ENCODE results near the gene ZFP1.

The ZFP1 gene

GRCh38 chr16:75160386-75160785 lies 12.1 kb downstream of the ZFP1 start:
- TF ChIP-seq TCF4 (CRISPR knock-in tag; IDR thresholded peaks at IDR 0.05; ENCODE audit: borderline replicate concordance) (no peak), ZNF565 (CRISPR knock-in tag; conservative IDR thresholded peaks at IDR 0.05; ENCODE audit: low read depth) (no peak), BACH2 (CRISPR knock-in tag; IDR thresholded peaks at IDR 0.05; ENCODE audit: borderline replicate concordance) (no peak)
- ATAC-seq: no peak

- TF ChIP-seq TOX (CRISPR knock-in tag; IDR thresholded peaks at IDR 0.05; ENCODE audit: borderline replicate concordance) (no peak), SNAI2 (CRISPR knock-in tag; IDR thresholded peaks at IDR 0.05) (no peak), ARNTL (CRISPR knock-in tag; IDR thresholded peaks at IDR 0.05; ENCODE audit: borderline replicate concordance, low read depth) (no peak), GLIS3 (CRISPR knock-in tag; IDR thresholded peaks at IDR 0.05) (no peak), ISL1 (CRISPR knock-in tag; IDR thresholded peaks at IDR 0.05) (no peak), ZFP3 (CRISPR knock-in tag; IDR thresholded peaks at IDR 0.05) (no peak), ZNF8 (CRISPR knock-in tag; IDR thresholded peaks at IDR 0.05) (no peak), CREB5 (CRISPR knock-in tag; IDR thresholded peaks at IDR 0.05; ENCODE audit: low read depth) (no peak), ZNF70 (CRISPR knock-in tag; IDR thresholded peaks at IDR 0.05) (no peak), ZFP30 (CRISPR knock-in tag; IDR thresholded peaks at IDR 0.05) (no peak), ZC3H10 (CRISPR knock-in tag; IDR thresholded peaks at IDR 0.05) (no peak)
- ATAC-seq: no peak
Observed at GRCh38 chr16:75169899-75170405, 21.6 kb downstream of the ZFP1 start.

GRCh38 chr16:75172578-75172977 lies 24.3 kb downstream of the ZFP1 start:
- no peak for TF ChIP-seq GLIS3 (CRISPR knock-in tag; IDR thresholded peaks at IDR 0.05)
- TF ChIP-seq ZNF565 (CRISPR knock-in tag; conservative IDR thresholded peaks at IDR 0.05; ENCODE audit: low read depth): no peak
- no peak for ATAC-seq

- TF ChIP-seq PATZ1 (CRISPR knock-in tag; IDR thresholded peaks at IDR 0.05; ENCODE audit: borderline replicate concordance) (no peak), CSRNP3 (CRISPR knock-in tag; IDR thresholded peaks at IDR 0.05) (no peak), ZNF565 (CRISPR knock-in tag; conservative IDR thresholded peaks at IDR 0.05; ENCODE audit: low read depth) (no peak), TOX (CRISPR knock-in tag; IDR thresholded peaks at IDR 0.05; ENCODE audit: borderline replicate concordance) (no peak), ZFP3 (CRISPR knock-in tag; IDR thresholded peaks at IDR 0.05) (no peak)
- no peak for ATAC-seq
Observed at GRCh38 chr16:75175074-75175473, 26.8 kb downstream of the ZFP1 start.

- ATAC-seq: no peak
- TF ChIP-seq ZFP3 (CRISPR knock-in tag; IDR thresholded peaks at IDR 0.05) (no peak), PPARA (CRISPR knock-in tag; IDR thresholded peaks at IDR 0.05; ENCODE audit: borderline replicate concordance) (no peak), GLIS3 (CRISPR knock-in tag; IDR thresholded peaks at IDR 0.05) (no peak), CSRNP3 (CRISPR knock-in tag; IDR thresholded peaks at IDR 0.05) (no peak), ZNF70 (CRISPR knock-in tag; IDR thresholded peaks at IDR 0.05) (no peak)
Observed at GRCh38 chr16:75176926-75177325, 28.6 kb downstream of the ZFP1 start.

GRCh38 chr16:75179208-75179607 lies 30.9 kb downstream of the ZFP1 start:
- ATAC-seq: no peak
- no peak for TF ChIP-seq CSDC2 (CRISPR knock-in tag; IDR thresholded peaks at IDR 0.05)
- TF ChIP-seq ZNF8 (CRISPR knock-in tag; IDR thresholded peaks at IDR 0.05): no peak
- no peak for TF ChIP-seq PATZ1 (CRISPR knock-in tag; IDR thresholded peaks at IDR 0.05; ENCODE audit: borderline replicate concordance)
- no peak for TF ChIP-seq PPARA (CRISPR knock-in tag; IDR thresholded peaks at IDR 0.05; ENCODE audit: borderline replicate concordance)
- TF ChIP-seq TSHZ2 (CRISPR knock-in tag; IDR thresholded peaks at IDR 0.05): no peak
- no peak for TF ChIP-seq ZFP3 (CRISPR knock-in tag; IDR thresholded peaks at IDR 0.05)
- no peak for TF ChIP-seq BACH2 (CRISPR knock-in tag; IDR thresholded peaks at IDR 0.05; ENCODE audit: borderline replicate concordance)
- no peak for TF ChIP-seq OSR1 (CRISPR knock-in tag; IDR thresholded peaks at IDR 0.05)
- TF ChIP-seq ARNTL (CRISPR knock-in tag; IDR thresholded peaks at IDR 0.05; ENCODE audit: borderline replicate concordance, low read depth): no peak
